GM12864 (cell line): Measurements from ENCODE around the gene NPHP4.

Experiments used
- DNase-seq: peaks from one replicate; pipeline ENCODE4 v3.0.0-alpha.2; 2011; ENCODE audit warnings: low read depth
- H3K4me3 ChIP-seq: 2 replicates; pipeline ENCODE4 v1.5.1; 2011; ENCODE audit warnings: mild to moderate bottlenecking, low read depth, low read length, control low read depth
- CTCF ChIP-seq: IDR thresholded peaks from 2 replicates; pipeline ENCODE4 v1.5.1; 2011; ENCODE audit warnings: low read depth, mild to moderate bottlenecking, moderate library complexity, low read length, control low read depth, inconsistent platforms; ENCODE audit errors: missing control alignments

The NPHP4 gene

GRCh38 chr1:6035719-6036118 is 43.5 kb upstream of the NPHP4 start:
- H3K4me3 ChIP-seq = no peak overlapping the region
- no peak for TF ChIP-seq CTCF
- no peak for DNase-seq

- TF ChIP-seq CTCF = no peak
- H3K4me3 ChIP-seq = no peak overlapping the region
- no peak for DNase-seq
These were observed 43.1 kb upstream of the NPHP4 start for GRCh38 chr1:6035303-6035702.

GRCh38 chr1:6034750-6035096 is 42.5 kb upstream of the NPHP4 start:
- no peak overlapping the region for H3K4me3 ChIP-seq
- no peak for TF ChIP-seq CTCF
- no peak for DNase-seq

- H3K4me3 ChIP-seq = no peak overlapping the region
- TF ChIP-seq CTCF = peak; percentile 75
- DNase-seq = no peak
These were observed 41.9 kb upstream of the NPHP4 start for GRCh38 chr1:6033986-6034749.

- H3K4me3 ChIP-seq = no peak overlapping the region
- TF ChIP-seq CTCF = no peak
- no peak for DNase-seq
These were observed 40.9 kb upstream of the NPHP4 start for GRCh38 chr1:6033124-6033523.

- no peak for DNase-seq
- no peak for TF ChIP-seq CTCF
- no peak overlapping the region for H3K4me3 ChIP-seq
These were observed 38.5 kb upstream of the NPHP4 start for GRCh38 chr1:6030547-6031261.
